Ovary (tissue), 10 donors: ENCODE results near the gene IRF8. TPM values are rescaled to one million over a fixed set of nuclear protein-coding genes. Genes with fewer than 3 reads are reported as not detected.

ENCODE experiments used
- DNase-seq, 5 donors: peaks; one replicate each; pipeline ENCODE4 v3.0.0-alpha.2; 2019 to 2020
- H3K27ac ChIP-seq, 2 donors: fragments of 200-600 bp; one replicate each; pipeline versions ENCODE4 v1.5.1 to v1.8.0; 2019 to 2022
- H3K27me3 ChIP-seq: fragments of 200-600 bp; one replicate; pipeline ENCODE4 v1.8.0; 2022
- H3K36me3 ChIP-seq: fragments of 200-600 bp; sonication (generic); one replicate; pipeline ENCODE4 v1.5.1; 2019
- H3K4me1 ChIP-seq: one replicate; pipeline ENCODE4 v1.8.1; 2013; ENCODE audit warnings: mild to moderate bottlenecking, moderate library complexity; ENCODE audit not compliant: insufficient read depth
- H3K4me3 ChIP-seq: fragments of 200-600 bp; sonication (generic); one replicate; pipeline ENCODE4 v1.5.1; 2017
- H3K9me3 ChIP-seq, 2 donors: fragments of 200-600 bp in 1 of 2; sonication (generic) in 1 of 2; one replicate each; pipeline versions ENCODE4 v1.5.1 to v1.8.1; 2013 to 2019; ENCODE audit warnings: mild to moderate bottlenecking in 1 of 2, moderate library complexity in 1 of 2
- EP300 ChIP-seq: sonication (generic); formaldehyde crosslinking; IDR thresholded peaks from one replicate; pipeline ENCODE4 v1.6.1; 2017; ENCODE audit warnings: antibody characterized with exemption
- POLR2A ChIP-seq: fragments of 450-650 bp; IDR thresholded peaks from one replicate; pipeline ENCODE4 v1.6.1; 2017; ENCODE audit warnings: antibody characterized with exemption, mild to moderate bottlenecking, moderate library complexity
- WGBS, 3 donors: extraction: QIAGEN DNeasy Blood & Tissue Kit in 1 of 3; methylation state at CpG; one replicate each; pipeline versions ENCODE4 v1.1.5 to v1.1.7; 2013 to 2017; 5-methylcytosine and 5-hydroxymethylcytosine counted together
- intact Hi-C, 4 donors: fragments of 100-400 bp; cut with DNase I; formaldehyde crosslinking; loops; one replicate each; pipeline versions ENCODE4 v1.11.0 to v1.15.1; 2022 to 2023
- long read RNA-seq, 3 donors: library from polyadenylated mRNA in 2 of 3; unstranded in 2 of 3; transcript quantifications; one replicate each; pipeline ENCODE4 v2.0.0 and lab custom pipeline, GENCODE V29; 2021 to 2026
- polyA plus RNA-seq, 2 donors: library from polyadenylated mRNA; stranded (reverse); fragments of 200-250 nt in 1 of 2; fragments of 350-450 nt in 1 of 2; fragmentation: Illumina TruSeq in 1 of 2; extraction: RNeasy Lipid Tissue Mini Kit (QIAGEN cat#74804) in 1 of 2; gene quantifications; one replicate each; pipeline ENCODE4 v1.2.3, GENCODE V29; 2013 to 2014
- total RNA-seq, 7 donors: library from RNA; depleted of rRNA in 2 of 7; stranded (reverse); fragments of >200 nt in 2 of 7; fragmentation: NEBNext Ultra II Directional in 3 of 7; extraction: Animal tissue kit (Norgen Biotek cat#: 25700) in 3 of 7; gene quantifications; one replicate each; pipeline versions ENCODE4 v1.1.0 to v1.2.4, GENCODE V29; 2016 to 2023
- TF ChIP-seq, protein P1 (sequence below), 3 donors: fragments of 450-650 bp in 2 of 3; fragments of 200-600 bp in 1 of 3; IDR thresholded peaks; one replicate each; pipeline versions ENCODE4 v1.5.1 to v1.8.0; 2016 to 2022; ENCODE audit warnings: antibody characterized with exemption in 3 of 3, mild to moderate bottlenecking in 1 of 3
- donor health status: DM: no; HTN: no; CAD: no; lungs with moderate emphysema.
- donor health status: DM: no; HTN: no; CAD: no.
- donor health status: Bipolar disorder and iron deficiency.
- donor health status: DM: yes; HTN: yes; CAD: no.
- donor health status: DM: no; HTN: no; CAD: no.
- donor health status: DM: yes; HTN: yes; CAD: no.

IRF8 gene
- total RNA-seq (1 to 10 TPM; 1.8 to 7.1 (median 3.6) TPM), polyA plus RNA-seq (10 to 100 TPM in 1 of 2 donors, 1 to 10 TPM in 1; 2.3 to 24.1 TPM)
- long read RNA-seq, donor 1, result 0 reads
- long read RNA-seq, donor 2, partial matches to known transcripts, result 0 of 1 reads
- long read RNA-seq, donor 2, other reads (novel, unspliced or antisense), result 0 of 1 reads
- long read RNA-seq, donor 3, transcript IRF8-201 (9 exons, 3,030 nt), result major isoform, 13 of 16 reads
- long read RNA-seq, donor 3, partial matches to known transcripts, result 0 of 16 reads
- long read RNA-seq, donor 3, other reads (novel, unspliced or antisense), result 3 of 16 reads

GRCh38 chr16:85898521-85899442 is at the start of gene IRF8:
Gene IRF8 (plus strand): TSS chr16:85899162. CDS start chr16:85903016, 3,854 bp downstream.
- Histone ChIP-seq H3K4me1 (peaks cover 5% of the 10 kb centered on the region), H3K27ac (no peak within 1 kb of the TSS), H3K27me3 (no peaks in the 10 kb centered on the region), H3K4me3 (peak within 1 kb of the TSS; percentile 53), H3K36me3 (no peaks in the 10 kb centered on the region), H3K9me3 (no peaks in the 10 kb centered on the region)
- intact Hi-C loops, result no loop called here
- DNase-seq, result peak in 4 of 5 donors; percentile 39 to 75 (median 56)
- 1 to 2% (median 1%) methylated on average over 78 to 102 of the region's 102 CpGs for WGBS, 3 donors
- TF ChIP-seq EP300, result no peak
- no peak for TF ChIP-seq POLR2A
- TF ChIP-seq, protein P1, sequence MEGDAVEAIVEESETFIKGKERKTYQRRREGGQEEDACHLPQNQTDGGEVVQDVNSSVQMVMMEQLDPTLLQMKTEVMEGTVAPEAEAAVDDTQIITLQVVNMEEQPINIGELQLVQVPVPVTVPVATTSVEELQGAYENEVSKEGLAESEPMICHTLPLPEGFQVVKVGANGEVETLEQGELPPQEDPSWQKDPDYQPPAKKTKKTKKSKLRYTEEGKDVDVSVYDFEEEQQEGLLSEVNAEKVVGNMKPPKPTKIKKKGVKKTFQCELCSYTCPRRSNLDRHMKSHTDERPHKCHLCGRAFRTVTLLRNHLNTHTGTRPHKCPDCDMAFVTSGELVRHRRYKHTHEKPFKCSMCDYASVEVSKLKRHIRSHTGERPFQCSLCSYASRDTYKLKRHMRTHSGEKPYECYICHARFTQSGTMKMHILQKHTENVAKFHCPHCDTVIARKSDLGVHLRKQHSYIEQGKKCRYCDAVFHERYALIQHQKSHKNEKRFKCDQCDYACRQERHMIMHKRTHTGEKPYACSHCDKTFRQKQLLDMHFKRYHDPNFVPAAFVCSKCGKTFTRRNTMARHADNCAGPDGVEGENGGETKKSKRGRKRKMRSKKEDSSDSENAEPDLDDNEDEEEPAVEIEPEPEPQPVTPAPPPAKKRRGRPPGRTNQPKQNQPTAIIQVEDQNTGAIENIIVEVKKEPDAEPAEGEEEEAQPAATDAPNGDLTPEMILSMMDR (IDR thresholded peaks at IDR 0.05), result no peak

DNA sequence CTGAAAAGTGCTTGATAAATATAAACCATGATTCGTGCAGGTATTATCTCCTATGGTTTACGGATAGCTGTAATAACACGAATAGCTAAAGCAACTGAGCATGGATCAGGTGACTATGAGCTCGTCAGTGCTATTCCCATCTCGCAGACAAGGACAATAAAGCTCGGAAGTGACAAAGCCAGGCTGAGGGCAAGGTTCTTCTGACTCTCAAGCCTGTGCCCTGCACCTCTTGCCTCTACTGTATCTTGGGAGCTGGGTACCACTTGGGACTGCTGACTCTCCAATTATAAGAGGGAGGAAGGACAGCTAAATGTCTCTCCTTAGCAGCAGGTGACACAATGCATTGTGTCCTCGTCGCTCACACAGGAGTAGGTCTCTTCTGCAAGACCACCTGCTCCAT is 49.6 kb upstream of the IRF8 start:
- Histone ChIP-seq H3K9me3 (no peaks in the 10 kb centered on the region), H3K36me3 (no peaks in the 10 kb centered on the region), H3K4me3 (no peak overlapping the region), H3K27ac (no peak overlapping the region), H3K27me3 (no peaks in the 10 kb centered on the region), H3K4me1 (peaks cover 3% of the 10 kb centered on the region)
- no peak for TF ChIP-seq POLR2A
- TF ChIP-seq, protein P1 (IDR thresholded peaks at IDR 0.05), result no peak
- no peak for TF ChIP-seq EP300
- WGBS, 3 donors, result 83 to 88% (median 87%) methylated on average over 8 of the region's 8 CpGs
- intact Hi-C loops, result no loop called here
- DNase-seq, result no peak

GRCh38 chr16:85850344-85850880 is 48.5 kb upstream of the IRF8 start:
- Histone ChIP-seq H3K27me3 (no peaks in the 10 kb centered on the region), H3K4me1 (no peaks in the 10 kb centered on the region), H3K36me3 (no peaks in the 10 kb centered on the region), H3K4me3 (no peak overlapping the region), H3K9me3 (no peaks in the 10 kb centered on the region), H3K27ac (no peak overlapping the region)
- intact Hi-C loops, result no loop called here
- 79 to 84% (median 79%) methylated on average over 5 of the region's 5 CpGs for WGBS, 3 donors
- no peak for TF ChIP-seq EP300
- TF ChIP-seq, protein P1 (IDR thresholded peaks at IDR 0.05), result no peak
- TF ChIP-seq POLR2A, result no peak
- DNase-seq, result no peak

- no peaks in the 10 kb centered on the region for H3K27me3 ChIP-seq
- 76 to 81% (median 79%) methylated on average over 15 of the region's 15 CpGs for WGBS, 3 donors
- no peaks in the 10 kb centered on the region for H3K36me3 ChIP-seq
- TF ChIP-seq EP300, result no peak
- TF ChIP-seq, protein P1 (IDR thresholded peaks at IDR 0.05), result no peak
- no peak for TF ChIP-seq POLR2A
- DNase-seq, result no peak
- H3K27ac ChIP-seq, result no peak overlapping the region
- no peaks in the 10 kb centered on the region for H3K9me3 ChIP-seq
- no peak overlapping the region for H3K4me3 ChIP-seq
- H3K4me1 ChIP-seq, result no peaks in the 10 kb centered on the region
- intact Hi-C loops, result no loop called here
Observed at GRCh38 chr16:85851034-85851785, 47.8 kb upstream of the IRF8 start.
